Osteoblast (primary cell): ENCODE data around the gene COL23A1. TPM values are rescaled to one million over a fixed set of nuclear protein-coding genes. Genes with fewer than 3 reads are reported as not detected.

Experiments
- DNase-seq: peaks from one replicate; pipeline ENCODE4 v3.0.0; 2011; ENCODE audit warnings: low spot score, mixed read lengths; ENCODE audit not compliant: insufficient read length; ENCODE audit errors: missing footprints
- H2AFZ ChIP-seq: 2 replicates; pipeline ENCODE4 v1.6.0; 2011; ENCODE audit warnings: mild to moderate bottlenecking, low read length
- H3K27ac ChIP-seq: 2 replicates; pipeline ENCODE4 v1.5.1; 2011; ENCODE audit warnings: mild to moderate bottlenecking, low read depth, low read length, moderate library complexity
- H3K27me3 ChIP-seq: 2 replicates; pipeline ENCODE4 v1.6.0; 2012; ENCODE audit warnings: mild to moderate bottlenecking, control low read depth, inconsistent platforms, low read length, moderate library complexity; ENCODE audit not compliant: insufficient read depth
- H3K36me3 ChIP-seq: 2 replicates; pipeline ENCODE4 v1.5.1; 2011; ENCODE audit warnings: mild to moderate bottlenecking, low read length, control low read depth, moderate library complexity; ENCODE audit not compliant: insufficient read depth
- H3K4me1 ChIP-seq: 2 replicates; pipeline ENCODE4 v1.5.1; 2011; ENCODE audit warnings: mild to moderate bottlenecking, low read length, control low read depth, moderate library complexity; ENCODE audit not compliant: insufficient read depth
- H3K4me2 ChIP-seq: 2 replicates; pipeline ENCODE4 v1.6.0; 2011; ENCODE audit warnings: mild to moderate bottlenecking, low read length; ENCODE audit not compliant: insufficient read depth
- H3K4me3 ChIP-seq: fragments of 200-600 bp; sonication (generic); 3 replicates; pipeline ENCODE4 v1.5.1; 2012; ENCODE audit warnings: mild to moderate bottlenecking, low read length, inconsistent platforms; ENCODE audit not compliant: insufficient read depth
- H3K79me2 ChIP-seq: 2 replicates; pipeline ENCODE4 v1.6.0; 2012; ENCODE audit warnings: mild to moderate bottlenecking, low read length, control low read depth, inconsistent platforms; ENCODE audit not compliant: insufficient read depth
- H3K9me3 ChIP-seq: 2 replicates; pipeline ENCODE4 v1.5.1; 2011; ENCODE audit warnings: low read depth, low read length, control low read depth
- H4K20me1 ChIP-seq: 2 replicates; pipeline ENCODE4 v1.6.0; 2012; ENCODE audit warnings: mild to moderate bottlenecking, low read length, control low read depth; ENCODE audit not compliant: insufficient read depth
- CTCF ChIP-seq: IDR thresholded peaks from 2 replicates; pipeline ENCODE4 v1.5.1; 2011; ENCODE audit warnings: mild to moderate bottlenecking, low read depth, low read length, moderate library complexity; ENCODE audit errors: extremely low read depth
- total RNA-seq: library from RNA; depleted of rRNA; stranded (reverse); fragments of >200 nt; gene quantifications from 2 replicates; pipeline ENCODE4 v1.2.3, GENCODE V29; 2012

COL23A1 gene
- total RNA-seq, 1 donor, result under 0.01 TPM

GRCh38 chr5:178431782-178432165, 158.4 kb downstream of the COL23A1 start:
- Histone ChIP-seq H3K27ac (no peak overlapping the region), H3K79me2 (no peaks in the 10 kb centered on the region), H3K4me1 (no peaks in the 10 kb centered on the region), H3K27me3 (no peaks in the 10 kb centered on the region), H3K9me3 (no peaks in the 10 kb centered on the region), H3K4me2 (no peak overlapping the region), H3K36me3 (no peaks in the 10 kb centered on the region), H2AFZ (no peak overlapping the region), H3K4me3 (no peak overlapping the region), H4K20me1 (no peaks in the 10 kb centered on the region)
- DNase-seq, result peak; percentile 32
- no peak for TF ChIP-seq CTCF

- Histone ChIP-seq H2AFZ (no peak overlapping the region), H3K9me3 (no peaks in the 10 kb centered on the region), H3K27me3 (no peaks in the 10 kb centered on the region), H3K79me2 (no peaks in the 10 kb centered on the region), H4K20me1 (no peaks in the 10 kb centered on the region), H3K4me3 (no peak overlapping the region), H3K4me2 (no peak overlapping the region), H3K4me1 (no peaks in the 10 kb centered on the region), H3K36me3 (no peaks in the 10 kb centered on the region), H3K27ac (no peak overlapping the region)
- TF ChIP-seq CTCF, result no peak
- DNase-seq, result peak; percentile 34
Observed at GRCh38 chr5:178431063-178431781, 159.0 kb downstream of the COL23A1 start.

GRCh38 chr5:178430186-178431062, 159.8 kb downstream of the COL23A1 start:
- peak; percentile 36 for DNase-seq
- Histone ChIP-seq H3K79me2 (no peaks in the 10 kb centered on the region), H4K20me1 (no peaks in the 10 kb centered on the region), H3K27me3 (no peaks in the 10 kb centered on the region), H3K27ac (no peak overlapping the region), H3K4me2 (no peak overlapping the region), H3K9me3 (no peaks in the 10 kb centered on the region), H3K36me3 (no peaks in the 10 kb centered on the region), H3K4me1 (no peaks in the 10 kb centered on the region), H2AFZ (no peak overlapping the region), H3K4me3 (no peak overlapping the region)
- no peak for TF ChIP-seq CTCF
